Fibroblast of upper back skin (primary cell): ENCODE results near the gene KRT86.
"Not testable (repeated sequence)": the region's sequence is repeated elsewhere in the genome, so short reads cannot be mapped to it uniquely, and the experiment has no call there.

ENCODE experiments used
- DNase-seq: peaks from one replicate; pipeline ENCODE4 v3.0.0-alpha.2; 2013

Gene KRT86

DNA sequence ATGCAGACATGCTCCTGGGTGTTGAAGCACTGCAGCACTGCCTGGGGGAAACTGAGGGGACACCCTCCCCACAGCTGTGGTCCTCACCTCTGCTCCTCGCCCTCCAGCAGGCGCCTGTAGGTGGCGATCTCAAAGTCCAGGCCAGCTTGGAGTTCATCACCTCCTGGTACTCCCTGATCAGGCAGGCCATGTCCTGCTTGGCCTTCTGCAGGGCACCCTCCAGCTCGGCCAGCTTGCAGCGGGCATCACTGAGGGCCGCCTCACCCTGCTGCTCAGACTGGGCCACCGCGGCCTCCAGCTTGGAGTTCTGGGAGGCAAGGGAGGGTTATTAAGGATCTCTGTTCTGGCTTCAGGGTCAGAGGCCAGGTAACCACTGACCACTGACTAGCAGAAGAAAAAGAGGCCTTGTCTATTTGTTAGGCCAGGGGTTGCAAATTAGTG lies 22.2 kb upstream of the KRT86 start:
- not testable (repeated sequence) for DNase-seq

DNA sequence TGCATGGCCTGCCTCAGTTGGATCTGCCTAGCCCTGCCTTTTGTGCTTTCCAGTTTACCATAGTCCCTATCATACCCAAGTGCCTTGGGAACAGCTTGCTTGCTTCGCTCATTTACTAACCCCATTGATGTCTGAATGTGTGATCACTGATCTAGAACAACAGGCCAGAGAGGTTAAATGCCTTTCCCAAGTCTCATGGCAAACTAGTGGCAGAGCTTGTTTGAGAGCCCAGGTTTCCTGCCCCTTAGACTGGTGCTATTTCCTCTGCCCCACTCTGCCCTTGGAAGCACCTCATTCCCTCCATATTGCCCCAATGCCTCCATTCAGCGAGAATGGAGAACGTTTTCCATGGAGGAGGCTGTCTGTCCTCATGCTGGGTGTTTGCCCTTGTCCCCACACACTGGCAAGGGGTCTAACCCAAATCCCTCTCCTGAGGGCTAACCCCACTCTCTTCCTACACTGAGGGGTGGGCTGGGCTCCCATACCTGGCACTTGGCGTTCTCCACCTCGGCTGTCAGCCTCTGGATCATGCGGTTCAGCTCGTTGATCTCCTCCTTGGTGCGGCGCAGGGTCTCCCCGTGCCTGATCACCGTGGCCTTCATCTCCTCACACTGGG lies 21.6 kb upstream of the KRT86 start:
- no peak for DNase-seq

DNA sequence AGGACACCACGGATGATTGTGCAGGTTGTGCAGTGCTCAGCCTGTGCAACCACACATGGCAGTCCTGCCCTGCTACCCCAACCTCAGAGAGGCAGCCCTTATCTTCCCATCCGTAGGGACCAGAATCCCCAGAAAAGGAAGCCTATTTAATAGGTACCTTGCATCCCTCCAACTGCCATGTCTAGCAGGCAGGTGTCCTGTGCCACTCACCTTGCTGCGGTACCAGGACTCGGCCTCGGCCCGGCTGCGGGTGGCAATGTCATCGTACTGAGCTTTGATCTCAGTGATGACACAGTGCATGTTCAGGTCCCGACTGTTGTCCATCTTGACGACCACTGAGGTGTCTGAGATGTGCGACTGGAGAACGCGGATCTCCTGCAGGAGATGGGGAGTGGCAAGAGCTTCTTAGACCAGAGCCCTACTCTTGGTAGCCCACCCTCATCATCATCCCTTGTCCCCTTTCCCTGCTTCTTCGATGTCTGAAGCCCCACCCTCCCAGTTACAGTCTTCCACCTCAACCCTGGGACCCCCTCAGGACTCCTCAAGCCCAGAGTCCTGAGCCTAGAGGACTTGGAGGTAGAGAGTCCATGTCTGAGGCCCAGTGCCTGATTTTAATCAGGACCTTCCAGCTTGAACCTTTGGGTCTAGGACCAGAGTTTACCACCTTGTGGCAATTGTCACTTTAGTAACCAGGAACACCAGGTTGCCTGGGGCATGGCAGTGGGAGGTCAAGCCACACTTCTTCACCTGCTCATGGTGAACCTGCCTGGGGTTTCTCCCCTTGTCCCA lies 20.9 kb upstream of the KRT86 start:
- no peak for DNase-seq

DNA sequence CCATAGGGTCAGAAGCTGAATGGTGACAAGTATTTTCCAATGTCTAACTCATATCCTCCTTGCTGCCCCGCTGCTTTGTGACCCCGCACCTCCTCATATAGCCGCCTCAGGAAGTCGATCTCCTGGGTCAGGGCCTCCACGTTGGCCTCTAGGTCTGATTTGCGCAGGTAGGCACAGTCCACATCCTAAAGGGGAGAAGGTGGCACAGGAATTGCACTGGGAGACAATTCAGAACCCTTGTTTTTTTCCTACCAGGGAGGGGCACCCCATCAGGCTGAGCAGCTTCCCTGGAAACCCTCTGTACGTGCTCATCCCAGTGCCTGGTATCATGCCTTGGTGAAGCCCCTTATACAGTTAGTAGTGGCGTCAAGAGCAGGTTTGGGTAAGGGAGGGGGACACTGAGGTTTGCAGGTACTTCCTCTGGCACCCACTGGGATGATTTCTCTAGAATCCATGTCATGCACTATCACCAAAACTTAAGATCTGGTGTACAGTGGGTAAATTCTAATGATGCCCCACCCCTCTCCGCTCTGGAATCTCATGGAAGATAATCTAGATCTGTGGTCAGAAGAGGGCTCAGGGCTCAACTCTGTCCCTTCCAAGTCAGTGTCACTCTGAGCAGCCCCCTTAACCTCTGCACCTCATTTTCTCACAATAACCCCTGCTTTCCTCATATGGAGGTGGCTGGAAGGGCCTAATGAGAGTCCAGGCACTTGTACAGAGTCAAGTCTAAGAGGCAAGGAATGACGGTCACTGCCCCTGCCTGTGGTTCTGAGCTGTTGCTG lies 20.1 kb upstream of the KRT86 start:
- DNase-seq, result no peak

DNA sequence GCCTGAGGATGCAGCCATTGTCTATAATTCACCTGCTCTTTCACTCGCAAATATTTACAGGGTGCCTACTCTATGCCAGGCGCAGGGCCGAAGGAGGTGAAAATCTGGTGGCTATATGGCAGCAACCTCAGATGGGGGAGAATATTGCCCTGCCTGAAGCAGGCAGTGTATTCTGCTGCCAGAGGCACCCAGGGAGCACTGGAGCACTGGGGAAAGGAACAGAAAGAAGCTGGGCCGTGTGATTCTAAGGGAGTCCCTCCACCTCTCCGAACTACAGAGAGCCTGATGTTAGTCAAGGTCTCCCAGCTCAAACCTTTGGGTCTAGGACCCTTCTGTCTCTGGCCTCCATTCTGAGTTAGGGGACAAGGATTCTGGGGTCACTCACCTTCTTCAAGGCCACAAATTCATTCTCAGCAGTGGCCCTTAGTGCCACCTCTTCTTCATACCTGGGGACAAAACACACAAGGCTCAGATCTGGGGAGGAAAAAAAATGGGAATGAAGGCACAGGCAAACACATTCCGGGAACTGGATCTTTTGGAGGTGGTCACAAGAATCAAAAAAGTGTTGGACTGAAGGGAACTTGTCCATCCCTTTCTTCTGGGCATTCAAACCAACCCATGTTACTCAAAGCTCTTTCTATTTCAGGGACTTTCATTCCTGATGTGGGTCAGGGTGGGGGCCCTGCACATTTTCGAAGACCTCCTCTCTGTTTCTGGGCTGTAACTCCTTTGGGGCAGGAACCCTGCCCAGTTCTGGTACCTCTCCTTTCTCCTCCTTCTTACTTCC lies 19.3 kb upstream of the KRT86 start:
- DNase-seq, result no peak

DNA sequence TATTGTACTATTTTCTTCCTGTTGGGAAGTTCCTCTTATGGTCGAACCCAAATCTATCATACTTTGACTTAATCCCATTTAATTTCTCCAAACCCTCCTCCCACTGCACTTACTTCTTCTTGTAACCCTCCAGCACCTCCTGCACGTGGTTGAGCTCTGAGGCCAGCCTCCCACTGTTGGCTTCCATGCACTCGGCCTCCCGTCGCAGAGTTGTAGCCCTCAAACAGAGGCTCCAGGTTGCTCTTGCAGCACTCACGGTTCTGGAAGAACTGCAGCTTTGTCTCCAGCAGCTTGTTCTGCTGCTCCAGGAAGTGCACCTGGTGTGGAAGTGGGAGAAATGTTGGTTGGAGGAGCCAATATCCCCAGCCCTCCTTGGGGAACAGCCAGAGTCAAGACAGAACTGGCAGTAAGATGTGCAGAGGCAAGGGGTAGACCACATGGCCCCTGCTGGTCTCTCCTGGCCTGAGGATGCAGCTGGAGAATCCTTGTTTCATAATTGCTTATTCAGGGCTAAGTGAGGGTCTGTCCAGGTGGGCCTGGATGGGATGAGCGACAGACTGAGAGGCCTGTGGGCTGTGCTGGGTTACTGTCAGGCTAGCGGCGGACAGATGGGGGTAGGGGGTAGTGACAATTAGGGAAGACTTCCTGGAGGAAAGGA lies 18.4 kb upstream of the KRT86 start:
- no peak for DNase-seq

DNA sequence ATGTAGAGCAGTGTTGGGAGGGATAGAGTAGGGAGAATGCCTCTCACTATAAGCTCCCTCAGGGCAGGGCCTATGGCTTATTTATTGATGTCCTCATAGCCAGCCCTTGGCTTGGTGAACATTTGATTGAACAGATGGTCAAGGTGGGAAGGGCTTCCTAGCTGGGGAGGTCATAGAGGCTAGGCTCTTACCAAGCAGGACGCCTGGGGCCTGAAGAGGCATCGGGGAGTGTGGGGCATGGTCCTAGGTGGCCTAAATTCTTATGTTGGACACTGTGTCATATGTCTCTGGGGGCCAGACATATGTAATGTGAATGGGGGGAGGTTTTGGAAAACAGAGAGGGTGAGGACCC lies 17.9 kb upstream of the KRT86 start:
- DNase-seq, result no peak

DNA sequence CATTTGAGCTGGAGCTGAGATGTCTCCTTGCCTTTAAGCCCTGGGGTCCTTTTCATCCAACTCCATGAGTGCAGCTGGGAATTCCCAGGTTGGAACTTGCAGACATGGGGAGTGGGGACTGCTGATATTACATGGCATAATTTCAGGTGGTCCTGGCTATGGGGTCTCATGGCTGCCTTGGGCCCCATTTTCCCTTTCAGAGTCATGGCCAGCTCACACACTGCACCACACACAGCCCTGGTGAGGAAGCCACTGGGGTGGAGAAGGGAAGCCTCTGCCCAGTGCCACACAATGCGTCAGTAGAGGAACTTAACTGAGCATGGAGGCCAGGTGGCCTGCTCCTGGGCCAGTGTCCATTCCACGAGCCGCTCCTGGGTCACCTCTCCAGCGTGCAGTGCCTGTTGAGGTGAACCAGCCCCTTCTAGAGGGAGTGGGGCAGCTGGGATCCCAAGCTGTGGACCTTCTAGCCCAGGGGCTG lies 17.3 kb upstream of the KRT86 start:
- no peak for DNase-seq

DNA sequence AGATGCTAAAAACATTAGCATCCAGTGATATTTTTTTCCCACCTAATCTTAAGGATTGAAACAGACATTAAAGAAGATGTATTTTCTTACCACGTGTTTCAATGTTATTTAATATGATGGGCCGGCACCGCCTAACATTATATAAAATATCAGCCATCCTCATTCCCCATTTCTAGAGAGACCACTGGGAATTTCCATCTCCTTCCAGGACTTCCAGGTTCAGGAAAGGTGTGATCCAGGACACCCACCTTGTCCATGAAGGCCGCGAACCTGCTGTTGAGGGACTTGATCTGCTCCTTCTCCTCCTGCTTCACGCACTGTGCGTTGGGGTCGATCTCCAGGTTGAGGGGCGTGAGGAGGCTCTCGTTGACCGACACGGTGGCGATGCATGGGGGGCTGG lies 16.5 kb upstream of the KRT86 start:
- DNase-seq, result not testable (repeated sequence)

DNA sequence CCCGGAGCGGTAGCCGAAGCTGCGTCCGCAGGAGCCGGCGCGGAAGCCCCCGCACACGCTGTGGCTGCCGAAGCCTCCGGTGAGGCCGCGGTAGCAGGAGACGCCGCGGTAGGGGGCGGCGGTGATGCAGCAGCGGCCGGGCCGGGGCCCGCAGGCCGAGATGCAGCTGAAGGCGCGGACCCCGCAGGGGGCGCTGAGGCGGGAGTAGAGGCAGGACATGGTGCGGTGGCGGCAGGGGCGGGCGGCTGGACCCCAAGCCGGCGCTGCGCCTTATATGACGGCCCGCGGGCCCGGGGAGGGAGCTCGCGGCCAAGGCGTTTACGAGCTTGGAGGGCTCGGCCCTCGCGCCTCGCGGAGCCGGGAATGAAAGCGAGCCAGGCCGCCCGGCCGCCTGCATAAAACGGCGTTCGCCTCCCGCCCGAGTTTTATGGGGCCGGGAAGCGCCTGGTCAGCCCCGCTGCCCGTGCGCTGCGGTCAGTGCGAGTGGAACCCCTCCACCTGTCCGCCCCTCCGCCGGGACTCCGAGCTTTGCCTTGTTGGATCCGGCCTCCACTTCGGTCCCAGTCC lies 16.0 kb upstream of the KRT86 start:
- DNase-seq, result no peak

DNA sequence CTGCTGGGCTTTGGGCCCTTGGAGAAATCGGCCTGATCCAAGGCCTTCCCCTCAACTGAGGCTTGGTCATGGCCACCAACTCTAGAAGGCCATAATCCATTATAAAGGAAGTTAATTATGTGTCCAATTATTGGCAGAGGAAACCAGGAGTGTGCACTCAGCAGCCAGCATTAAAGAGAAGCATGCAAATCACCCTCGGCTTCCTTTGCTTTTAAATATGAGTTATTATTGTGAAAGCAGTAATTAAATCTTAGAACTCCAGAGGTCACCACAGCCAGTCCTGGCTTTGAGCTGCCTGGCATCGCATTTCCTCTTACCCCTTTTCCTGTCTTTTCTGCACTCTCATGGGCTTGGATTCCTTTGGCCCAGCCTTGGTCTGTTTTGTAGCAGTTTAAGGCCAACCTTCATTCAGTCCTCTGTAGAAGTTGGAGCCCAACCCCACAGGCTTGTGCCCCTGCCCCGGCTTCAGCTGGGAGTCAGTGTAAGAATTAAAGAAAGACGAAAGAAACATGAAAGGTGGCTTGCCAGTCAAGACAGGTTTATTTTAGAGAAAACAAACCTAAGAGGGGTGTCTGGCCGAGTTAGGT lies 14.7 kb upstream of the KRT86 start:
- DNase-seq, result no peak

DNA sequence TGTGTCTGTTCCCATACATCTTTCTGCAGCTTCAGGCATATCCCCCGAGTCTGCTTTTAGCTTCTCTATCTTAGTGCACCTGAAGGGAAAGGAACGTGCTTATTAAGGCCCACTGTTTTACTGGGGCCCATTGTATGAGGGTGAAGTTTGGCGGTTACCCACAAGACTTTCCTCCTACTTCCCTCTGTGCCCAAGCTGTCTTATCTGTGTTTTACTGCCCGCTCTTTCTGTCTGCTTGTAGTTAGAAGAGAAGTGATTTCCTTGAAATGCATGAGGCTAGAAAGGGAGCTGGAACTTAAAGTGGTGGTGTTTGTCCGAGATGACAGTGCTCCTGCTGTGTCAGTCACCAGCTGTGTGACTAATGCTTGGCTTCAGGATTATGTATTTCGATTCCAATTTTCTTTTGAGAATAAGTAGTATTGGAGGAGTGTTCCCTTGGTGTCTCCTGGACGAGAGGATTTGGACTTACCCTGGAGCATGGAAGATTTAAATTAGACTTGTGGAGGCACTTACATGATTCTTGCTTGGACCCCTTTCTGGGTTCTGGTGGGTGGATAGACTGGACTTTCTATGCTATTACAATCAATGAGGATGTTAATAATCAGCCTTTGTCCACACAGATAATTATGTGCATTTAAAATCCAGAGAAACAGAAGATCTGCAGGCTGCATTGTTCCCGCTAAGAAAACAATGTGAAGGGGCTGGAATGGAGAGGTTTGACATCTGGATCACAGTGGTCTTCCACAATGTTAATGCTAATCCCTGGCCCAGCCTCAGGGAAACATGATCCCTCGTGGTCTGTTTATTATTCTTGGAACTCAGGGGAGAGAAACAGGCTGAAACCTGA lies 13.9 kb upstream of the KRT86 start:
- DNase-seq, result peak; percentile 62

DNA sequence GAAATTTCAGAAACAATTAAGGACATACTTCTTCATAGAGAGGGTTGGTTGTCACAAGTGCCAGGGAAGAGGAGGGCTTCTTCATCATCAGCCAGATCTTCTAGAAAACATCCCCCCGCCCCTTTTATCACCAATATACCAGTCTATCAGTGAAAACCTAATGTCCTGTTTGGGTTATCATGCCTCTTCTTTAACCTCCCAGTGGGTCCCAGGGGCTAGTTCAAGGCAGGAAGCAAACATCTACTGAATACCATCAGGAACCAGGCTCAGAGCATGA lies 13.3 kb upstream of the KRT86 start:
- no peak for DNase-seq

DNA sequence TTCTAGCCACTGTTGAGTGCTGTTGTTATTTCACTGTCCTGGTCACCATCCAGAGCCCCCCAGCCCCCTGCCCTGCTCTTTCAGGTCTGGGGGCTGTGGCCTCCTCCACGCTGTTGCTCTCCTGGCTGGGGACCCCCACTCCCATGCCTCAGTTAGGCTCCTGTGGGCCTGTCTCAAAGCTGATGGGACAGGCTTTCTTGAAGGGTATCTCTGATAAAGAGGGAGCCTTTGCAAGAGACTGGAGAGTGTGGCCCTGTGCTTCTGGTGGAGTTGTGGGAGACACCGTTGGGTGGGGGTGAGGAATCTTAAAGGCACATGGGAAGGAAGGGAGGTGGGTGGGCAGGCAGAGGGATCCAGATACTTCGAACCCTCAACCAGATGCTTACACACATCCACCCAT lies 12.2 kb upstream of the KRT86 start:
- no peak for DNase-seq

DNA sequence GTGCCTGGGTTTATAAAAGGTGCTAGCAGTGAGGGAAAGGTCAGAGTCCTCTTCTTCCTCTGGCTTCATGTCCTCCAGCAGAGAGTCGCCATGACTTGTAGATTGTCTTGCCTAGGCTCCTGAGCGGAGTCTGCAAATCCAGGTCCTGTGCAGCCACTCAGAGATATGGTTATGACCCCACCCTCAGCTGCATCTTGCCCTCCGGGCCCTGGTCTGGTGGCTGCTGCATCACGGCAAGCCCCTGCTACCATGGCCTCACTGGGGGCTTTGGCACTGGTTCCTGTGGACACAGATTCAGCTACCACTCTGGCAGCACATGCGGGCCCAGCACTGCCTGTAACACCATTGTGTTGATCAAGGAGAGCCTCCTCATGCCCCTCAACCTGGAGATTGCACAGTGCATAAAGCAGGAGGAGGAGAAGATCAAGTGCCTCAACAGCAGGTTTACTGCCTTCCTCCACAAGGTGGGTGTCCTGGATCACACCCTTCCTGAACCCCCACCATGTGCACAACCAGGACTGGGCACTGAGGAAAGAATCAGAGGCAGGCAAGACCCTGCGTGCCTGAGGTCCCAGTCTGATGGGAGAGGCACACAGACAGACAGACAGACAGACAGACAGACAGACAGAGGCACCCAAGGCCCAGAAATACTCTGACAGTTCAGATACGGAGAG lies 10.5 kb upstream of the KRT86 start:
- no peak for DNase-seq

DNA sequence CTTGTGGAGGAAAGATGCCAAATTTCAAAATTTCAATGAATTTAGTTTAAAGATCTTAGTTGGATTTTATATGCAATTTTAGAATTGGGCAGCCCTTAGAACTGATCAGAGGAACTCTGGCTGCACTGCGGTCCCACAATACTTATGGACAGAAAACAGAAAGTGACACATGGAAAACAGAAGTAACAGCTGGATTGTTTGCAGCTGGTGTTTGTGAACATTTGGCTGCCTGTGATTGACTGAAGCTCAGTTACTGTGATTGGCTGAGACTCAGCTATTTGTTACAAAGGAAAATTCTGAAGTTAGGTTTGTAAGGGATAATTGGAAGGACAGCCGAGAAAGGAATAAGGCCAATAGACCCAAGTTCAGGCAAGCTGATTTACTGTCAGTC lies 10.0 kb upstream of the KRT86 start:
- no peak for DNase-seq

DNA sequence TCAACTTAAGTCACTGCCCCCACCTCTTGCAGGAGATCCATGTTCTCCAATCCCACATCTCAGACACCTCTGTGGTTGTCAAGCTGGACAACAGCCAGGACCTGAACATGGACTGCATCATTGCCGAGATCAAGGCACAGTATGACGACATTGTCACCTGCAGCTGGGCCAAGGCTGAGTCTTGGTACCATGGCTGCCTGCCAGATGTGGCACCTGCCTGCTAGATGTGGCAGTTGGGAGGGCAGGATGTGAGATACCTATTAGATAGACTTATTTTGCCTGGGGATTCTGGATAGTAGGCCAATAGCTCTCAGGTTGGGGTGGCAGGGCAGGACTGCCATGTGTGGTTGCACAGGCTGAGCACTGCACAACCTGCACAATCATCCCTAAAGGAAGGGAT lies 7.9 kb upstream of the KRT86 start:
- DNase-seq, result no peak

DNA sequence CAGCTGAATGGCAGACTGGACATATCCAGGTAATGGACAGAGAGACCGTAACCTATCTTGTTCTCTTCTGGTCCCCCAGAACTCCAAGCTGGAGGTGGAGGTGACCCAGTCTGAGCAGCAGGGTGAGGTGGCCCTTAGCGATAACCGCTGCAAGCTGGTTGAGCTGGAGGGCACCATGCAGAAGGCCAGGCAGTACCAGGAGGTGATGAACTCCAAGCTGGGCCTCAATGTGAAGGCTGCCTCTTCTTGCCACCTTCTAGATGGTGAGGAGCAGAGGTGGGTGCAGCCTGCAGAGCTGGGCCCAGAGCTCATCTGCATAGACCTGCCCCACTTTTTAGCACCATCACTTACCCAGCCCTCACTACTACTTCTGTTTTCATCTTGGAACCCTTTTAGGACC lies 7.2 kb upstream of the KRT86 start:
- no peak for DNase-seq

DNA sequence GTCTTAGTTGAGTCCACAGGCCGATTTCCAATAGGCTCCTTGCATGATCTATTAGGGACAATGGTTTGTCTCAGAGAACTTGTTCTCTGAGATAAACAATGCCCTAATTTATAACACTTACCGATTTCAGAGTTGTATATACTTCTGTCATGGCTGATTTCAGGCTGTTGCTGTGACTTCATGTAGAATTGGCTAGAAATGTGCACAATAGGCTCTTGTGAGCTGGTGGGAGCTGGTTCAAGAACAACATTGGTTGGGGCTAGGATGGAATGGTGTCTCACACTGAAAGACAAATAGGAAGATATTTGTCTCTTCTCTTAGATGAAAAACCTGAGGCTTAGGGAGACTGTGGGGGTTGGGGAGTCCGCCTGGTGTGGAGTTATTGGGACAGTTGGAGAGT lies 6.7 kb upstream of the KRT86 start:
- no peak for DNase-seq

DNA sequence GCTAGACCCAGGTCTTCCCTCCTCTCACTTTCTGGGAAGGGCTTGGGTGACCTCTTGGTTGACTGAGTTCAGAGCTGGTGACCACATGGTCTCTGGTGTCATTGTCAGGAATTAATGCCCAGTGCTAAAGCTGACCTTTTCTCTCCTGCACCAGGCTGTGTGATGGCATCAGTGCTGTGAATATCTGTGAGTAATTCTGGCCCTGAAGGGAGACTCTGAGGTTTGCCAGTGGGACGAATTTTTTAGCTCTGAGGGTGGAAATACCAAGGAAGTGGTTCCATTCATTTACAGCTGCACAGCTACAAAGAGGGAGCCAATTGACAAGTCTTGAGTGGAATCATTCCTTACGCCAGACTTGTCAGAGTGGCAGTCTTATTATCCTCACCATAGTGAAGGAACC lies 6.2 kb upstream of the KRT86 start:
- no peak for DNase-seq
